K562 (cell line): ENCODE measurements around the gene CS. TPM values are rescaled to one million over a fixed set of nuclear protein-coding genes. Genes with fewer than 3 reads are reported as not detected.

Experiments used
- ATAC-seq: fragments of 200-7000 bp; cut with Tn5 transposase; 3 replicates; pipeline ENCODE4 v1.9.1; 2020; ENCODE audit warnings: moderate library complexity
- Bru-seq: library from RNA; stranded (reverse); fragments of 400-500 nt; gene quantifications from one replicate; lab custom pipeline; 2021; lab: Mats Ljungman, UMichigan
- BruChase-seq, 2 experiments: library from RNA; stranded (reverse); fragments of 400-500 nt; gene quantifications; one replicate each; lab custom pipeline; 2021; lab: Mats Ljungman, UMichigan
- BruUV-seq: library from RNA; stranded (reverse); fragments of 400-500 nt; replicated peaks from 2 replicates; lab custom pipeline; 2021; lab: Mats Ljungman, UMichigan
- CTCF ChIA-PET: fragments of 300-600 bp; formaldehyde crosslinking; extraction: SDS; loops from one replicate; lab custom pipeline; 2021; ENCODE audit warnings: low intra/inter-chr PET ratio; lab: Yijun Ruan, JAX
- POLR2A ChIA-PET: fragments of 300-600, 350-650 bp; sonication (Branson Sonifier 250); formaldehyde crosslinking; extraction: SDS; loops from one replicate; lab custom pipeline; 2021; ENCODE audit warnings: antibody characterized with exemption, inconsistent platforms; lab: Yijun Ruan, JAX
- DNase-seq, 4 experiments: peaks; one replicate each; pipeline versions ENCODE4 v3.0.0 to v3.0.0-alpha.2; 2011 to 2018; ENCODE audit warnings: low spot score in 3 of 4, mixed read lengths in 3 of 4; ENCODE audit errors: extremely low read depth in 1 of 4
- FAIRE-seq: peaks from 2 replicates; lab custom pipeline; 2011; peaks lifted over from hg19 to GRCh38; lab: Jason Lieb, UNC
- H2AFZ ChIP-seq: 2 replicates; pipeline ENCODE4 v1.6.0; 2011; ENCODE audit warnings: low read depth, low read length, control low read depth, inconsistent platforms
- H3K27ac ChIP-seq: fragments of 200-600 bp; 3 replicates; pipeline ENCODE4 v1.8.0; 2011; ENCODE audit warnings: low read depth, mild to moderate bottlenecking, control low read depth, inconsistent platforms, low read length, moderate library complexity, mixed read lengths; ENCODE audit errors: extremely low read depth
- H3K27me3 ChIP-seq, 2 experiments: fragments of 300-600 bp in 1 of 2; 2 replicates in 1 of 2; 3 replicates in 1 of 2; pipeline versions ENCODE4 v1.6.0 to v1.8.0; 2011; ENCODE audit warnings: inconsistent platforms in 2 of 2, low read length in 2 of 2, mild to moderate bottlenecking in 1 of 2, mixed read lengths in 1 of 2, moderate library complexity in 1 of 2; ENCODE audit not compliant: control insufficient read depth in 2 of 2, insufficient read depth in 2 of 2
- H3K36me3 ChIP-seq: fragments of 300-600 bp; 3 replicates; pipeline ENCODE4 v1.8.0; 2011; ENCODE audit warnings: mild to moderate bottlenecking, low read length, inconsistent platforms; ENCODE audit not compliant: control insufficient read depth, insufficient read depth
- H3K4me1 ChIP-seq, 2 experiments: fragments of 200-600 bp in 1 of 2; replicated peaks in 1 of 2; 2 replicates in 1 of 2; 3 replicates in 1 of 2; pipeline versions ENCODE4 v1.5.1 to v1.8.0; 2011; ENCODE audit warnings: inconsistent platforms in 2 of 2, low read length in 2 of 2, mild to moderate bottlenecking in 1 of 2, mixed read lengths in 1 of 2, moderate library complexity in 1 of 2; ENCODE audit not compliant: control insufficient read depth in 2 of 2, insufficient read depth in 2 of 2
- H3K4me2 ChIP-seq: 2 replicates; pipeline ENCODE4 v1.6.1; 2011; ENCODE audit warnings: low read length, control low read depth, inconsistent platforms, mixed read lengths; ENCODE audit not compliant: insufficient read depth
- H3K4me3 ChIP-seq: fragments of 200-600 bp; sonication (generic), shearing (Covaris generic); 2 replicates; pipeline ENCODE4 v1.5.1; 2016; ENCODE audit warnings: control low read depth, inconsistent platforms
- H3K79me2 ChIP-seq: fragments of 200-600 bp; 3 replicates; pipeline ENCODE4 v1.8.0; 2011; ENCODE audit warnings: low read length, inconsistent platforms; ENCODE audit not compliant: control insufficient read depth, insufficient read depth
- H3K9ac ChIP-seq, 2 experiments: 2 replicates each; pipeline versions ENCODE4 v1.6.0 to v1.6.1; 2011; ENCODE audit warnings: low read depth in 2 of 2, low read length in 2 of 2, control low read depth in 1 of 2, inconsistent platforms in 1 of 2, mild to moderate bottlenecking in 1 of 2, mixed read lengths in 1 of 2; ENCODE audit not compliant: insufficient read depth in 1 of 2
- H3K9me1 ChIP-seq: one replicate; pipeline ENCODE4 v1.6.0; 2011; ENCODE audit warnings: inconsistent platforms, mild to moderate bottlenecking, low read length, moderate library complexity; ENCODE audit not compliant: control insufficient read depth, insufficient read depth
- H3K9me3 ChIP-seq: replicated peaks from 2 replicates; pipeline ENCODE4 v1.5.1; 2011; ENCODE audit warnings: low read depth, low read length, inconsistent platforms; ENCODE audit not compliant: control insufficient read depth, insufficient read depth
- H4K20me1 ChIP-seq: replicated peaks from 2 replicates; pipeline ENCODE4 v1.6.1; 2011; ENCODE audit warnings: low read length, inconsistent platforms, mixed read lengths; ENCODE audit not compliant: control insufficient read depth, insufficient read depth
- FUS ChIP-seq: fragments of 200-400 bp; formaldehyde crosslinking; optimal IDR thresholded peaks from 2 replicates; pipeline ENCODE3; 2017; ENCODE audit warnings: low read depth, low read length
- SMARCB1 ChIP-seq: IDR thresholded peaks from 2 replicates; pipeline ENCODE4 v1.6.1; 2011; ENCODE audit warnings: improper control_type of control experiment, low read depth; ENCODE audit not compliant: insufficient read length
- TRIM28 ChIP-seq: fragments of 450-650 bp; IDR thresholded peaks from 2 replicates; pipeline ENCODE4 v1.6.1; 2017
- ZNF436 ChIP-seq: fragments of 250-450, 450-650 bp; sonication (Bioruptor Pico); formaldehyde crosslinking; IDR thresholded peaks from 2 replicates; pipeline ENCODE4 v1.7.0; 2020; ENCODE audit warnings: mild to moderate bottlenecking
- WGBS: fragments of 100-300 bp; shearing (Covaris generic); methylation state at CpG from one replicate; pipeline ENCODE4 v1.1.6; 2016; ENCODE audit warnings: low coverage, mixed read lengths; ENCODE audit not compliant: insufficient coverage; ENCODE audit errors: missing lambda C conversion rate; 5-methylcytosine and 5-hydroxymethylcytosine counted together
- in situ Hi-C: fragments of 300-500 bp; cut with MboI; formaldehyde crosslinking; loops from 4 replicates; pipeline ENCODE4 v1.15.0; 2018; ENCODE audit warnings: inconsistent platforms, mixed read lengths
- intact Hi-C: fragments of 100-400 bp; cut with micrococcal nuclease; formaldehyde crosslinking; loops from 2 replicates; pipeline ENCODE4 v1.14.2; 2022
- long read RNA-seq, 3 experiments: library from polyadenylated mRNA in 2 of 3; library from RNA in 1 of 3; unstranded in 2 of 3; stranded (forward) in 1 of 3; transcript quantifications; one replicate each; pipeline ENCODE4 v2.0.0, GENCODE V29; 2019 to 2022
- polyA minus RNA-seq, 3 experiments: library from RNA; depleted of rRNA, polyadenylated mRNA; stranded (reverse); fragments of >200 nt; gene quantifications; 2 replicates each; pipeline ENCODE4 v1.2.3, GENCODE V29; 2011
- polyA plus RNA-seq, 8 experiments: library from polyadenylated mRNA; depleted of rRNA in 4 of 8; stranded (reverse) in 5 of 8; unstranded in 3 of 8; fragments of >200 nt; fragmentation: Nextera tagmentation in 2 of 8; fragmentation: Illumina TruSeq in 1 of 8; extraction: Ambion mirVana in 2 of 8; extraction: Trizol in 1 of 8; gene quantifications; 2 replicates each; pipeline versions ENCODE4 v1.2.1 to v1.2.3, GENCODE V29; 2011 to 2014; ENCODE audit warnings: inconsistent platforms in 1 of 8, missing spikeins in 1 of 8
- total RNA-seq, 7 experiments: library from RNA; depleted of rRNA in 6 of 7; stranded (reverse); fragments of >200 nt in 6 of 7; fragmentation: Illumina TruSeq in 2 of 7; extraction: Trizol in 2 of 7; gene quantifications; 2 replicates each; pipeline versions ENCODE4 v1.2.1 to v1.2.3, GENCODE V29; 2011 to 2021; ENCODE audit warnings: low replicate concordance in 1 of 7
- TF ChIP-seq, protein P1 (sequence below): sonication (generic); formaldehyde crosslinking; IDR thresholded peaks from 2 replicates; pipeline ENCODE4 v1.8.0; 2022; ENCODE audit warnings: missing genetic modification reagents, mild to moderate bottlenecking, moderate library complexity, borderline replicate concordance
- TF ChIP-seq, protein P2 (sequence below): fragments of 250-450 bp; sonication (Bioruptor Pico); IDR thresholded peaks from 2 replicates; pipeline ENCODE4 v1.4.0; 2020

The CS gene
- total RNA-seq (2011; cell fraction: chromatin; rRNA removed; ENCODE audit: low replicate concordance) = 232 and 281 TPM in 2 replicates
- total RNA-seq (2011; cell fraction: nucleolus; rRNA removed) = 149 and 156 TPM in 2 replicates
- total RNA-seq (2011; cell fraction: nucleoplasm; rRNA removed) = 189 and 239 TPM in 2 replicates
- 103 and 130 TPM in 2 replicates for total RNA-seq (2014; rRNA removed)
- total RNA-seq (2014; rRNA removed; fragmentation: Illumina TruSeq; extraction: Trizol) = 149 and 156 TPM in 2 replicates
- 164 and 168 TPM in 2 replicates for total RNA-seq (2015; rRNA removed; fragmentation: Illumina TruSeq; extraction: Trizol)
- 365 and 375 TPM in 2 replicates for total RNA-seq (2021)
- polyA plus RNA-seq (2011; rRNA removed) = 107 and 183 TPM in 2 replicates
- 101 and 152 TPM in 2 replicates for polyA plus RNA-seq (2011; cell fraction: cytosol; rRNA removed)
- 173 and 189 TPM in 2 replicates for polyA plus RNA-seq (2011; cell fraction: nucleus; rRNA removed)
- 183 and 226 TPM in 2 replicates for polyA plus RNA-seq (2012)
- 301 and 390 TPM in 2 replicates for polyA plus RNA-seq (2014; fragmentation: Illumina TruSeq; extraction: Trizol)
- polyA plus RNA-seq (2014; fragmentation: Nextera tagmentation; extraction: Ambion mirVana) = 100 to 1,000 TPM in 1 of 2 experiments, 10 to 100 TPM in 1; 99.9 to 239 TPM
- 109 and 122 TPM in 2 replicates for polyA plus RNA-seq (2014; rRNA removed)
- 150 and 226 TPM in 2 replicates for polyA minus RNA-seq (2011; rRNA and poly(A)+ RNA removed)
- polyA minus RNA-seq (2011; cell fraction: cytosol; rRNA and poly(A)+ RNA removed) = 315 and 351 TPM in 2 replicates
- 64.2 and 101 TPM in 2 replicates for polyA minus RNA-seq (2011; cell fraction: nucleus; rRNA and poly(A)+ RNA removed)
- percentile 85 among the genes with signal in this experiment for Bru-seq, nascent RNA
- BruChase-seq, experiment 1, labeled RNA remaining after a 2-hour chase = percentile 94 among the genes with signal in this experiment
- BruChase-seq, experiment 2, labeled RNA remaining after a 6-hour chase = percentile 97 among the genes with signal in this experiment
- long read RNA-seq, experiment 1, transcript CS-201 (11 exons, 2,975 nt) = major isoform, 643 of 1,030 reads
- long read RNA-seq, experiment 1, transcript CS-212 (12 exons, 3,057 nt) = minor isoform, 15 of 1,030 reads
- long read RNA-seq, experiment 1, partial matches to known transcripts = 242 of 1,030 reads
- long read RNA-seq, experiment 1, other reads (novel, unspliced or antisense) = 130 of 1,030 reads
- long read RNA-seq, experiment 2, transcript CS-201 (11 exons, 2,975 nt) = major isoform, 168 of 379 reads
- long read RNA-seq, experiment 2, partial matches to known transcripts = 21 of 379 reads
- long read RNA-seq, experiment 2, other reads (novel, unspliced or antisense) = 186 of 379 reads
- long read RNA-seq, experiment 3, transcript CS-201 (11 exons, 2,975 nt) = major isoform, 175 of 223 reads
- long read RNA-seq, experiment 3, partial matches to known transcripts = 13 of 223 reads
- long read RNA-seq, experiment 3, other reads (novel, unspliced or antisense) = 32 of 223 reads

GRCh38 chr12:56299853-56300643, at the start of gene CS:
Gene CS, minus strand, starts transcription at chr12:56300330. Its CDS starts 129 bp downstream, at chr12:56300201.
- peak within 1 kb of the TSS; percentile 64 for H3K4me3 ChIP-seq
- peaks cover 53% of the 10 kb centered on the region for H3K79me2 ChIP-seq
- POLR2A ChIA-PET = interaction anchor here (0.6 to 3.2 kb wide), 15 partner anchors 8 to 256 kb away, joined by 3 to 18 read pairs (median 3); partner anchors contain the start of gene RNF41
- CTCF ChIA-PET = interaction anchor here (1.5 kb wide), 1 partner anchor 76 kb away, joined by 4 read pairs; the partner anchor contains the start of gene NABP2
- peak within 1 kb of the TSS; percentile 87 to 93 for H3K9ac ChIP-seq
- peak within 1 kb of the TSS; percentile 98 for H3K27ac ChIP-seq
- no peaks in the 10 kb centered on the region; the same call in 1 of the 2 replicates for H4K20me1 ChIP-seq
- in situ Hi-C loops = no loop called here
- no peaks in the 10 kb centered on the region for H3K9me3 ChIP-seq
- peak; percentile 59 for FAIRE-seq
- WGBS = under 1% methylated on average over 55 of the region's 63 CpGs
- intact Hi-C loops = loop anchor here (2.0 kb wide), 3 partner anchors 13 to 181 kb away; partner anchors contain the start of genes COQ10A and ZC3H10
- peak; percentile 94 for ATAC-seq
- no peaks in the 10 kb centered on the region for H3K9me1 ChIP-seq
- peaks cover 50% of the 10 kb centered on the region for H3K36me3 ChIP-seq
- H3K4me1 ChIP-seq = peaks cover 22 to 42% of the 10 kb centered on the region in 2 experiments
- no peaks in the 10 kb centered on the region for H3K27me3 ChIP-seq
- peak within 1 kb of the TSS; percentile 85 for H2AFZ ChIP-seq
- no TSS peak for BruUV-seq
- peak; percentile 96 to 99 (median 97) for DNase-seq
- peak within 1 kb of the TSS; percentile 93 for H3K4me2 ChIP-seq
- TF ChIP-seq TRIM28 (no peak), FUS (no peak), SMARCB1 (no peak), ZNF436 (no peak)
- TF ChIP-seq, protein P1, sequence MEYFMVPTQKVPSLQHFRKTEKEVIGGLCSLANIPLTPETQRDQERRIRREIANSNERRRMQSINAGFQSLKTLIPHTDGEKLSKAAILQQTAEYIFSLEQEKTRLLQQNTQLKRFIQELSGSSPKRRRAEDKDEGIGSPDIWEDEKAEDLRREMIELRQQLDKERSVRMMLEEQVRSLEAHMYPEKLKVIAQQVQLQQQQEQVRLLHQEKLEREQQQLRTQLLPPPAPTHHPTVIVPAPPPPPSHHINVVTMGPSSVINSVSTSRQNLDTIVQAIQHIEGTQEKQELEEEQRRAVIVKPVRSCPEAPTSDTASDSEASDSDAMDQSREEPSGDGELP (CRISPR knock-in tag) = peak; percentile 72
- TF ChIP-seq, protein P2, sequence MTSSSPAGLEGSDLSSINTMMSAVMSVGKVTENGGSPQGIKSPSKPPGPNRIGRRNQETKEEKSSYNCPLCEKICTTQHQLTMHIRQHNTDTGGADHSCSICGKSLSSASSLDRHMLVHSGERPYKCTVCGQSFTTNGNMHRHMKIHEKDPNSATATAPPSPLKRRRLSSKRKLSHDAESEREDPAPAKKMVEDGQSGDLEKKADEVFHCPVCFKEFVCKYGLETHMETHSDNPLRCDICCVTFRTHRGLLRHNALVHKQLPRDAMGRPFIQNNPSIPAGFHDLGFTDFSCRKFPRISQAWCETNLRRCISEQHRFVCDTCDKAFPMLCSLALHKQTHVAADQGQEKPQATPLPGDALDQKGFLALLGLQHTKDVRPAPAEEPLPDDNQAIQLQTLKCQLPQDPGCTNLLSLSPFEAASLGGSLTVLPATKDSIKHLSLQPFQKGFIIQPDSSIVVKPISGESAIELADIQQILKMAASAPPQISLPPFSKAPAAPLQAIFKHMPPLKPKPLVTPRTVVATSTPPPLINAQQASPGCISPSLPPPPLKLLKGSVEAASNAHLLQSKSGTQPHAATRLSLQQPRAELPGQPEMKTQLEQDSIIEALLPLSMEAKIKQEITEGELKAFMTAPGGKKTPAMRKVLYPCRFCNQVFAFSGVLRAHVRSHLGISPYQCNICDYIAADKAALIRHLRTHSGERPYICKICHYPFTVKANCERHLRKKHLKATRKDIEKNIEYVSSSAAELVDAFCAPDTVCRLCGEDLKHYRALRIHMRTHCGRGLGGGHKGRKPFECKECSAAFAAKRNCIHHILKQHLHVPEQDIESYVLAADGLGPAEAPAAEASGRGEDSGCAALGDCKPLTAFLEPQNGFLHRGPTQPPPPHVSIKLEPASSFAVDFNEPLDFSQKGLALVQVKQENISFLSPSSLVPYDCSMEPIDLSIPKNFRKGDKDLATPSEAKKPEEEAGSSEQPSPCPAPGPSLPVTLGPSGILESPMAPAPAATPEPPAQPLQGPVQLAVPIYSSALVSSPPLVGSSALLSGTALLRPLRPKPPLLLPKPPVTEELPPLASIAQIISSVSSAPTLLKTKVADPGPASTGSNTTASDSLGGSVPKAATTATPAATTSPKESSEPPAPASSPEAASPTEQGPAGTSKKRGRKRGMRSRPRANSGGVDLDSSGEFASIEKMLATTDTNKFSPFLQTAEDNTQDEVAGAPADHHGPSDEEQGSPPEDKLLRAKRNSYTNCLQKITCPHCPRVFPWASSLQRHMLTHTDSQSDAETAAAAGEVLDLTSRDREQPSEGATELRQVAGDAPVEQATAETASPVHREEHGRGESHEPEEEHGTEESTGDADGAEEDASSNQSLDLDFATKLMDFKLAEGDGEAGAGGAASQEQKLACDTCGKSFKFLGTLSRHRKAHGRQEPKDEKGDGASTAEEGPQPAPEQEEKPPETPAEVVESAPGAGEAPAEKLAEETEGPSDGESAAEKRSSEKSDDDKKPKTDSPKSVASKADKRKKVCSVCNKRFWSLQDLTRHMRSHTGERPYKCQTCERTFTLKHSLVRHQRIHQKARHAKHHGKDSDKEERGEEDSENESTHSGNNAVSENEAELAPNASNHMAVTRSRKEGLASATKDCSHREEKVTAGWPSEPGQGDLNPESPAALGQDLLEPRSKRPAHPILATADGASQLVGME (CRISPR knock-in tag) = no peak
